ENCODE measurements around the gene TMEM185B.
"Not testable (repeated sequence)": the region's sequence is repeated elsewhere in the genome, so short reads cannot be mapped to it uniquely, and the experiment has no call there.

The TMEM185B gene

GRCh38 chr2:120237491-120237902 lies 14.3 kb upstream of the TMEM185B start:
- DNase-seq (ENCODE audit: extremely low read depth, low read depth), result no peak
- no peak for TF ChIP-seq CTCF (IDR thresholded peaks at IDR 0.05; ENCODE audit: low read depth, low read length)

GRCh38 chr2:120236791-120237190 lies 13.6 kb upstream of the TMEM185B start:
- DNase-seq (ENCODE audit: extremely low read depth, low read depth), result no peak
- TF ChIP-seq CTCF (IDR thresholded peaks at IDR 0.05; ENCODE audit: low read depth, low read length), result no peak

GRCh38 chr2:120236316-120236715 lies 13.1 kb upstream of the TMEM185B start:
- no peak for DNase-seq (ENCODE audit: extremely low read depth, low read depth)
- no peak for TF ChIP-seq CTCF (IDR thresholded peaks at IDR 0.05; ENCODE audit: low read depth, low read length)

- TF ChIP-seq CTCF (IDR thresholded peaks at IDR 0.05; ENCODE audit: low read depth, low read length), result no peak
- no peak for DNase-seq (ENCODE audit: extremely low read depth, low read depth)
These were observed 12.5 kb upstream of the TMEM185B start for GRCh38 chr2:120235681-120236080.

GRCh38 chr2:120235158-120235557 lies 12.0 kb upstream of the TMEM185B start:
- not testable (repeated sequence) for DNase-seq (ENCODE audit: extremely low read depth, low read depth)

- TF ChIP-seq CTCF (IDR thresholded peaks at IDR 0.05; ENCODE audit: low read depth, low read length), result no peak
These were observed 10.1 kb upstream of the TMEM185B start for GRCh38 chr2:120233292-120233691.

GRCh38 chr2:120231974-120232635 lies 8.9 kb upstream of the TMEM185B start:
- no peak for TF ChIP-seq CTCF (IDR thresholded peaks at IDR 0.05; ENCODE audit: low read depth, low read length)
- DNase-seq (ENCODE audit: extremely low read depth, low read depth), result no peak

More at GRCh38 chr2:120233292-120233691, 10.1 kb upstream of the TMEM185B start:
- no peak for DNase-seq (ENCODE audit: extremely low read depth, low read depth)

GRCh38 chr2:120231564-120231973 lies 8.4 kb upstream of the TMEM185B start:
- DNase-seq (ENCODE audit: extremely low read depth, low read depth), result no peak
- TF ChIP-seq CTCF (IDR thresholded peaks at IDR 0.05; ENCODE audit: low read depth, low read length), result no peak

All from AG09319 (cell line).